NAMALWA (cell line): ENCODE results near the gene PLCB4.

ENCODE experiments used
- DNase-seq: peaks from one replicate; pipeline ENCODE4 v3.0.0-alpha.2; 2015; ENCODE audit warnings: low spot score

The PLCB4 gene

GRCh38 chr20:9323622-9324021 is 254.7 kb downstream of the PLCB4 start:
- DNase-seq: peak; percentile 13

- no peak for DNase-seq
Observed at GRCh38 chr20:9329355-9330101, 260.6 kb downstream of the PLCB4 start.

- DNase-seq: no peak
Observed at GRCh38 chr20:9330151-9330550, 261.3 kb downstream of the PLCB4 start.

GRCh38 chr20:9331707-9332435 is 263.0 kb downstream of the PLCB4 start:
- DNase-seq: no peak

GRCh38 chr20:9332791-9333479 is 264.0 kb downstream of the PLCB4 start:
- DNase-seq: no peak

- no peak for DNase-seq
Observed at GRCh38 chr20:9334866-9335265, 266.0 kb downstream of the PLCB4 start.

- no peak for DNase-seq
Observed at GRCh38 chr20:9338101-9338500, 269.2 kb downstream of the PLCB4 start.

GRCh38 chr20:9339708-9340107 is 270.8 kb downstream of the PLCB4 start:
- no peak for DNase-seq

- DNase-seq: no peak
Observed at GRCh38 chr20:9342651-9343050, 273.8 kb downstream of the PLCB4 start.

- DNase-seq: no peak
Observed at GRCh38 chr20:9344083-9344920, 275.4 kb downstream of the PLCB4 start.

GRCh38 chr20:9348316-9348715 is 279.4 kb downstream of the PLCB4 start:
- DNase-seq: no peak

- DNase-seq: no peak
Observed at GRCh38 chr20:9348747-9349146, 279.9 kb downstream of the PLCB4 start.

- no peak for DNase-seq
Observed at GRCh38 chr20:9349249-9349648, 280.4 kb downstream of the PLCB4 start.

GRCh38 chr20:9352739-9353138 is 283.9 kb downstream of the PLCB4 start:
- DNase-seq: no peak

- no peak for DNase-seq
Observed at GRCh38 chr20:9353180-9353915, 284.5 kb downstream of the PLCB4 start.

- no peak for DNase-seq
Observed at GRCh38 chr20:9353916-9354276, 285.0 kb downstream of the PLCB4 start.

- no peak for DNase-seq
Observed at GRCh38 chr20:9354579-9354978, 285.7 kb downstream of the PLCB4 start.

GRCh38 chr20:9358001-9358400 is 289.1 kb downstream of the PLCB4 start:
- no peak for DNase-seq

- peak; percentile 34 for DNase-seq
Observed at GRCh38 chr20:9359561-9360308, 290.8 kb downstream of the PLCB4 start.

GRCh38 chr20:9360431-9360830 is 291.5 kb downstream of the PLCB4 start:
- no peak for DNase-seq

- DNase-seq: no peak
Observed at GRCh38 chr20:9363673-9364072, 294.8 kb downstream of the PLCB4 start.
